Astrocyte of the spinal cord (primary cell): ENCODE results near the gene IGF2.
A peak's percentile ranks its signal among the peaks of the same experiment; 100 is the strongest.

Experiments used
- DNase-seq: peaks from one replicate; pipeline ENCODE4 v3.0.0; 2011; ENCODE audit warnings: low read depth, low spot score
- H3K4me3 ChIP-seq: 2 replicates; pipeline ENCODE4 v1.5.1; 2011; ENCODE audit warnings: low read depth, mild to moderate bottlenecking, low read length, moderate library complexity
- in situ Hi-C: cut with HindIII; loops from 2 replicates; pipeline ENCODE4 v1.10.0; 2017; ENCODE audit warnings: low sequenced_read_pairs
- TF ChIP-seq, protein P1 (sequence below): IDR thresholded peaks from 2 replicates; pipeline ENCODE4 v1.5.1; 2012; ENCODE audit warnings: low read depth, mild to moderate bottlenecking, low read length, inconsistent platforms

The IGF2 gene

DNA sequence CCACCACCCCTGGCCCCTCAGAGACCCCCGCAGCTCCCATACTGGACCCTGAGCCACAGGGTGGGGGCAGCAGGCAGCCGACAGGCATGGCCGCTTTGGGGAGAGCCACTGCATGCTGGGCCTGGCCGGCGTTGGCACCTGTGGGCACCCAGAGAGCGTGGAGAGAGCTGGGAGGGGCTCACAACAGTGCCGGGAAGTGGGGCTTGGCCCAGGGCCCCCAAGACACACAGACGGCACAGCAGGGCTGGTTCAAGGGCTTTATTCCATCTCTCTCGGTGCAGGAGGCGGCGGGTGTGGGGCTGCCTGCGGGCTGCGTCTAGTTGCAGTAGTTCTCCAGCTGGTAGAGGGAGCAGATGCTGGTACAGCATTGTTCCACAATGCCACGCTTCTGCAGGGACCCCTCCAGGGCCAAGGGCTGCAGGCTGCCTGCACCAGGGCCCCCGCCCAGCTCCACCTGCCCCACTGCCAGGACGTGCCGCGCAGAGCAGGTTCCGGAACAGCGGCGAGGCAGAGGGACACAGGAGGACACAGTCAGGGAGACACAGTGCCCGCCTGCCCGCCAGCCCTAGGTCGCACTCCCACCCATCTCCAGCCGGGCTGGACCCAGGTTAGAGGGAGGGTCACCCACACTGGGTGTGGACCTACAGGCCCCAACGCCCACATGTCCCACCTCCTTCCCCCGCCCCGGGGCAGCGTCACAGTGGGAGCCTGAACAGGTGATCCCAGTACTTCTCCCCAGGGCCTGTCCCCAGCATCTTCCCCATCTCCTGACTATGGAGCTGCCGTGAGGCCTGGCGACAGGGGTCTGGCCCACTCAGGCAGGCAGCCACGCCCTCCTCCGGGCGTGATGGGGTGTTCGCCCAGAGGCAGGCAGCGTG is 20.6 kb upstream of the IGF2 start:
- H3K4me3 ChIP-seq, result no peak overlapping the region
- no peak for DNase-seq
- TF ChIP-seq, protein P1, sequence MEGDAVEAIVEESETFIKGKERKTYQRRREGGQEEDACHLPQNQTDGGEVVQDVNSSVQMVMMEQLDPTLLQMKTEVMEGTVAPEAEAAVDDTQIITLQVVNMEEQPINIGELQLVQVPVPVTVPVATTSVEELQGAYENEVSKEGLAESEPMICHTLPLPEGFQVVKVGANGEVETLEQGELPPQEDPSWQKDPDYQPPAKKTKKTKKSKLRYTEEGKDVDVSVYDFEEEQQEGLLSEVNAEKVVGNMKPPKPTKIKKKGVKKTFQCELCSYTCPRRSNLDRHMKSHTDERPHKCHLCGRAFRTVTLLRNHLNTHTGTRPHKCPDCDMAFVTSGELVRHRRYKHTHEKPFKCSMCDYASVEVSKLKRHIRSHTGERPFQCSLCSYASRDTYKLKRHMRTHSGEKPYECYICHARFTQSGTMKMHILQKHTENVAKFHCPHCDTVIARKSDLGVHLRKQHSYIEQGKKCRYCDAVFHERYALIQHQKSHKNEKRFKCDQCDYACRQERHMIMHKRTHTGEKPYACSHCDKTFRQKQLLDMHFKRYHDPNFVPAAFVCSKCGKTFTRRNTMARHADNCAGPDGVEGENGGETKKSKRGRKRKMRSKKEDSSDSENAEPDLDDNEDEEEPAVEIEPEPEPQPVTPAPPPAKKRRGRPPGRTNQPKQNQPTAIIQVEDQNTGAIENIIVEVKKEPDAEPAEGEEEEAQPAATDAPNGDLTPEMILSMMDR, result no peak
- in situ Hi-C loops, result no loop called here

DNA sequence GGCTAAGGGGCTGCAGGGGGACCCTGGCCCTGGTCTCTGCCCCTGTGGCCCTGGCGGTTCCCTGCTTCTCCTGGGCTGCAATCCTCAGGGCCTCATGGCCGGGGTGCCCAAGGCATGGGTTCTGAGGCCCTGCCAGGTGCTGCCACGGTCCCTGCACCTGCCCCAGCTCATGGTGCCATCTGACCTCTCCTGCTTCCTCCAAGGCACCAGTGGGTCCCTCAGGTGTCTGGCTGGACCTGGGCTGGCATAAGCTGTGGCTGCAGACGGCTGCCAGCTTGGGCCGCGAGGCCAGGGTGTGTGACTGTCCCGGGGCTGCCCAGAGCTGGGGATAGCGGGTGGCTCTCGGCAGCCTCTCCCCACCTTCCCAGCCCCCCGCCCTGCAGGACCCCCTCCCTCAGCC is 19.8 kb upstream of the IGF2 start:
- in situ Hi-C loops, result no loop called here
- DNase-seq, result no peak
- H3K4me3 ChIP-seq, result no peak overlapping the region
- TF ChIP-seq, protein P1, result no peak

DNA sequence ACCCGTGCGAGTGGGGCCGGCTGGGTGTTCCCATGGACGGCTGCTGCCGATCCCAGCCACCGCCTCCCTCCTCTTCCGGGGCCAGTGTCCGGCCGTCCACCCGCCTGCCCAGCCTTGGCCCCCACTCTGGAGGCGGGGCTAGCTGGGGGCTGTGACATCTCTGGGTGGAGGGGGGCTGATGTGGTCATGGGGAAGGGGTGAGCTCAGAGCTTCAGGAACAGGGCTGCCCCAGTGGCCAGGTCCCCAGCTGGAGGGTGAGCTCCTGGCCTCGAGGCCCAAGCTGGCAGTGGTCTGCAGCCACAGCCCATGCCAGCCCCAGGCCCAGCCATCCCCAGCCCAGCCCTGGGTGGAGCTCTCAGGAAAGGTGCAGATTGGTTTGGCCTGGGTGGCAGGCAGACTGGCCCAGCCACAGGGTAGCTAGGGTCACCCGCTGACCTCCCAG is 19.1 kb upstream of the IGF2 start:
- DNase-seq, result no peak
- in situ Hi-C loops, result no loop called here
- TF ChIP-seq, protein P1, result no peak
- H3K4me3 ChIP-seq, result no peak overlapping the region

DNA sequence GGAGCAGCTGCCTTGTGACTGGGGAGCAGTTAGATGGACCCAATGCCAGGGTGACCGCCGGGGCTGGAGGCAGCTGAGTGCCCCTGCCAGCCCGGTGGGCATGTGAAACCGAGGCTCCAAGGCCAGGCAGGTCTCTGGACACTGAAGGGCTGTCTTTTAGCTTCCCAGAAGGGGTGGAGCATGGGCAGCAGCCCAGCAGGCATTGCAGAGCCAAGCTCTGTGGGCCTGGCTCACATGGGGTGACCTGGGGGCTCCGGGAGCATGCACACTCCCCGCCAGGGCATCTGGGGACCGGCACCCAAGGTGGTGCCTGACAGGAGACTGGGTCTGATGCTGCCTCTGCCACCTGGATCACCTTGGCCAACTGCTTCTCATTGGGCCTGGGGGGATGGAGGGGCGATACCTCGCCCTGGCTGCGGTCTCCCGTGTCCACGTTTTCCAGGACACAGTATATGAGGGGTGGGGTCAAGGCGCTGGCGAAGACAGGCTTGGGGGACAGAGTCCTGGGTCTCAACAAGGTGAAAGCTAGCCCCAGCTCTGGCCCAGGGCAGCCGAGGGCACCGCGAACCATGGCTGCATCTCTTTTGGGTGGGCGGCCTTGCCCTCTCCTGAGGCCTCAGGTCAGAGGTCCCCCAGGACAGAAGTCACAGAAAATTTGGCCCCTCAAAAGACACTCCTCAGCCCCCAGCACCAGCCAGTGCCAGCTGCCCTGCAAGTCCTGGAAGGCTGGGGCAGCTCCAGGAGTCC is 18.3 kb upstream of the IGF2 start:
- in situ Hi-C loops, result no loop called here
- no peak for DNase-seq
- H3K4me3 ChIP-seq, result no peak overlapping the region
- TF ChIP-seq, protein P1, result no peak

DNA sequence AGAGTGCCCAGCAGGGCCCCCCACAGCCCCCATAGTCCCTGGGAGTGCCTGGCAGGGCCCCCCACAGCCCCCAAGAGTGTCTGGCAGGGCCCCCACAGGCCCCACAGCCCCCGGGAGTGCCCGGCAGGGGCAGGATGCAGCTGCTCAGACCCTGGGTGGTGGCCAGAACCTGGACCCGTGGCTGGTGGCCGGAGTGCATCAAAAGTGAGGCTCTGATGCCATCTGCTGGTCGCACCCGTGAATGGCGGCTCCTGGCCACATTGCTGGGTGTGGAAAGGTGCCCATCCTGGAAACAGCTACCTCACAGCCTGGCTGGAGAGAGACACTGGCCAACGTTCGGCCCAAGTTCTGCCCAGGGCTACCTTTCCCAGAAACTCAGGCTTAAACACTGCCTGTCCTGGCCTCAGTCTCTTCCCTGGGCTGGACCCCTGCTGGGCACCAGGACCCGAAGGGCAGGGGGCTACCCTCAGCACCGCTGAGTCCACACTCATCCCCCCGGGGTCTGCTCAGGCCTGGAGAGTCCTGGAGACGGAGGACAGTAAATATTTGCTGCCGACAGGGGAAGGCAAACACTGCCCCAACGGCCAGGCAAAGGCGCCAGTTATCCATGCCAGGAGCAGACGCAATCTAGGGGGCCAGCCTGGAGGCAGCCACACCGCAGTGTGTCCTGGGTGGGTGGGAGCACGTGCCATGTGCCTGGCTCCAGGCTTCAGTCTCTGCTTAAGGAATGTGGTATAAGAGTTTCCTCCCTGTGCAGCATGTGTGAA is 17.4 kb upstream of the IGF2 start:
- peak; percentile 46 for DNase-seq
- no peak overlapping the region for H3K4me3 ChIP-seq
- in situ Hi-C loops, result no loop called here
- TF ChIP-seq, protein P1, result peak; percentile 93

DNA sequence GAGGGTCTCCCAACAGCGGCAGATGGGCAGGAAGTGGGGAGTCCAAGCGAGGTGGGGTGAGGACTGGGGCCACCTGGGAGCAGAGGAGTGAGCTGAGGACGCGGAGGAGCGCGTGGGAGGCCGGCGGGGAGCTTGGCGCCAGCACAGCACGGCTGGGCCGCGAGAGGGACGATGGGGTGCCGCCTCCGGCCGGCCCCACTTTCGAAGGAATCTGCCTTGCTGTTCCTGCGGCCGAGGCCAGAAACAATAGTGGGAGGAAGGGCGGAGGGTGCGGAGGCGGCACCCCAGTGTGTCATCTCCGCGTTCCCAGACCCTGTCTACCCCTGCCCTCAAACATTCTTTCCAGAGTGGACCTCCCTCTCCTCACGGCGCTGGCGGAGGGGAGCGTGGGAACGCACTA is 16.3 kb upstream of the IGF2 start:
- TF ChIP-seq, protein P1, result no peak
- in situ Hi-C loops, result no loop called here
- no peak for DNase-seq
- H3K4me3 ChIP-seq, result no peak overlapping the region
